SKM-1 treated with dmso at 0.1 percent for 144 hours (cell line): ENCODE data around the gene ITGB8.

ENCODE experiments used
- DNase-seq: peaks from one replicate; lab custom pipeline; 2025; ENCODE audit not compliant: unreplicated experiment; lab: John Stamatoyannopoulos, UW

The ITGB8 gene

GRCh38 chr7:20456701-20457100 is 126.0 kb downstream of the ITGB8 start:
- no peak for DNase-seq

GRCh38 chr7:20458521-20458920 is 127.8 kb downstream of the ITGB8 start:
- no peak for DNase-seq

- no peak for DNase-seq
These were observed 128.7 kb downstream of the ITGB8 start for GRCh38 chr7:20459419-20459818.

- no peak for DNase-seq
These were observed 134.2 kb downstream of the ITGB8 start for GRCh38 chr7:20464891-20465290.
